AG20443 (cell line): ENCODE measurements around the gene KRT33A.
"Not testable (repeated sequence)": the region's sequence is repeated elsewhere in the genome, so short reads cannot be mapped to it uniquely, and the experiment has no call there.

Source experiments
- DNase-seq: peaks from one replicate; pipeline ENCODE4 v3.0.0; 2012; ENCODE audit warnings: low spot score, mixed read lengths

The KRT33A gene

DNA sequence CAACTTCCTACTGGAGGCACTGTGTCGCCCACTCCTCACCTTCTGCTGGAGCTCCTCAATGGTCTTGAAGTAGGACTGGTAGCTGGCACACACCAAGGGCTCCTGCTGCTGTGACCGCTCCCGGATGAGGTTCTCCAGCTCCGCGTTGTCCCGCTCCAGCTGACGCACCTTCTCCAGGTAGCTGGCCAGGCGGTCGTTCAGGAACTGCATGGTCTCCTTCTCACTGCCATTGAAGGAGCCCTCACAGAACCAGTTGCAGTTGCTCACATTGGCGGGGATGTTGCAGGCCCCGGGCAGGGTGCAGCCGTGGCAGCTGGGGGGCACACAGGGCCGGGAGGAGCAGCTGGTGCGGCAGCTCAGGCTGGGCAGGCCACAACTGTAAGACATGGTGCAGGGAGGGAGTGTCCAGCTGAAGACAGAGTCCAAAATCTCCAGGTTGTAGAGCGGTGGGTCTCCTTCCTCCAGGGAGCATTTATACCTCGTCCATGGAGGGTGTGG, at the start of gene KRT33A:
Gene KRT33A, minus strand, starts transcription at position 448 of the 498 bp plus-strand sequence. Its CDS starts 61 bp downstream, at position 387.
- not testable (repeated sequence) for DNase-seq

DNA sequence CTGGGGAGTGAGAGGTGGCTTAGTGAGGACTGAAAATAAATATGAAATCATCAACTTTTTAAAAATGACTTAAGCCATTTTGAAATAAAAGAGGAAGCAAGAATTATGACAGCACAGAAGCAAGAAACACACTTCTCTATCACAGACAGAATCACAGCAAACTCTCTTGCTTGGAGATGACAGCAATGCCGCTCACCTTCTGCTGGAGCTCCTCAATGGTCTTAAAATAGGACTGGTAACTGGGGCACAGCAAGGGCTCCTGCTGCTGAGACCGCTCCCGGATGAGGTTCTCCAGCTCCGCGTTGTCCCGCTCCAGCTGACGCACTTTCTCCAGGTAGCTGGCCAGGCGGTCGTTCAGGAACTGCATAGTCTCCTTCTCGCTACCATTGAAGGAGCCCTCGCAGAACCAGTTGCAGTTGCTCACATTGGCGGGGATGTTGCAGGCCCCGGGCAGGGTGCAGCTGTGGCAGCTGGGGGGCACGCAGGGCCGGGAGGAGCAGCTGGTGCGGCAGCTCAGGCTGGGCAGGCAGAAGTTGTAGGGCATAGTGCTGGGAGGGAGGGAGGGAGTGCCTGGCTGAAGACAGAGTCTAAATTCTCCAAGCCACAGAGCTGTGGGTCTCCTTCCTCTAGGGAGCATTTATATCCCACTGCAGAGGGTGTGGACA, 46.5 kb upstream of the KRT33A start, which contains the start of gene KRT31:
Gene KRT31, minus strand, starts transcription at position 613 of the 665 bp plus-strand sequence. Its CDS starts 69 bp downstream, at position 544.
- no peak for DNase-seq

DNA sequence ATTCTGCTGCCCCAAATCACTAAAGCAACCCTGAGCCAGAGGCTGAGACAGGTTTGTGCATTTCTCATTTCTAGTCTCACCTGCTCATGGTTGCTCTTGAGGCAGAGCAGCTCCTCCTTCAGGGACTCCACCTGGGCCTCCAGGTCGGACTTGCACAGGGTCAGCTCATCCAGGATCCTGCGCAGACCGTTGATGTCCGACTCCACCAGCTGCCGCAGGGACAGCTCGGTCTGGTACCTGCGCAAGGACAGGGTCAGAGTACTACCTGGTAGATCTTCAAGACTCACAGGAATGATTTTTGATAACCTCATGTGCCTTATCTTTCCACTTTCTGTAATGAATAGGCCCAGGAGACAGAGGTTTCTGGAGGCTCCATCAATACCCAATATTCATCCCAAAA, 45.7 kb upstream of the KRT33A start:
- DNase-seq, result no peak

DNA sequence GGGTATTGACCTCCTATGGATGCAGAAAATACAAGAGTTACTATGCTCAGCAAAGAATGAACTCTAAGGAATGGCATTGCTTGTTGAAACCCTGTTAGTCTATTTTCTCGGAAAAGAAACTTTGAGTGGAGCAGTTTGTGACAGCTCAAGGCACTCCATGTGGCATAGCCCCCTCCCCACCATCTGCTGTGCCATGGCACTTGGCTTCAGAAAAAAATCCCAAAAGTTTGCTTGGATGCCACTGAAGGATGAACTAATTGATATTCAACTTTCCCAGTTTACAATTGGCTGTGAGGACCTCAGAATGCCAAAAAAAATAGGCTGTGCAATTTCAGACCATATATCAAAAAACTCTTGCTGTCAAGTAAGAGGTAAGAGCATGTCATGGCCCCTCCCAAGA, 45.0 kb upstream of the KRT33A start:
- DNase-seq, result no peak

- DNase-seq, result not testable (repeated sequence)
Measured at GRCh38 chr17:41395044-41395443, 44.4 kb upstream of the KRT33A start.

DNA sequence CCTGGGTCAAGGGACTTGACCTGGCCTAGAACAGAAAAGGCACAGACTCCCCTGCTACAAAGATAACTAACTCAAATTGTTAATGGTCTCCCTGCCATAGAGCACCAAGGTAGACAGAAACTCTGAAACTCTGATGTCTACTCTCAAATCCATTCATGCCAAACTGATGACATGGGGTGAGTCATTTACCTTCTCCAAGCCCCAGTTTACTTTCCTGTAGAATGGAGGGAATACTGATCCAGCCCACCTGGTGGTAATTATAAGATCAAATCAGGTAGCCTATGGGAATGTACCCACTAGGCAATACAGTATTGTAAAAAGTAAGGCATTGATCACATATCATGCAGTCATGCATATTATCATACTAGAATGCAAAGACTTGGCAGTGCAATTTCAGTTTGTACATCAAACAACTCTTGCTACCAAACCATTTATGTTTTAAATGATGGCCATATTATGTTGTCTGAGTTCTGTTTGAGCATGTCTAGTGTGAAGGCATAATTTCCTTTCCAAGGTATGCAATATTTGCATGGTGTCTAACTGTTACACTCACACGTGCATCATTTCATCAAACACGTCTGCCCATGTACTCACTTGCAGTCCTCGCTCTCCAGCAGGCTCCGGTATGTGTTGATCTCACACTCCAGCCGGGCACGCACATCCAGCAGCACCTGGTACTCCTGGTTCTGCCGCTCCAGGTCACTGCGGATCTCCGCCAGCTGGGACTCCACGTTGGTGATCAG, 43.8 kb upstream of the KRT33A start:
- DNase-seq, result no peak

DNA sequence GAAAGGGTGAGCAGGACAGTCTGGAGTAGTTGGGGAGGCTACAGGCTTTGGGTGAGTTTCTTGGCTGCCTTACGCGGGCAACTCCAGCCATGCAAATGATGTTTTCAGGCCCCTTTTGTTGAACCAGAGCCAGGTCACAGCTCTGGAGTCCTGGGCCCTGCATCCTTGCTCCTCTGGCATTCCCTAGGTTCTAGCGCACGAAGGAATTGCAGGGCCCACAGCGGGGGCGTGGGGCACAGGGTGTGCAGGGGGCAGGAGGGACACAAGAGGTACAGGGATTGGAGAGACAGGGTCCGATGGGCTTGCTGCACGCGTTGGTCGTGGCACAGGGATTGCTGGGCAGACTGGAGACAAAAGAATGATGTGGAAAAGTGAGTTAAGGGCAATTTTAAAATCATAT, 43.2 kb upstream of the KRT33A start:
- DNase-seq, result no peak

GRCh38 chr17:41393294-41393693, 42.7 kb upstream of the KRT33A start:
- DNase-seq, result no peak

GRCh38 chr17:41392278-41392677, 41.6 kb upstream of the KRT33A start:
- DNase-seq, result peak; percentile 49

- no peak for DNase-seq
Measured at GRCh38 chr17:41391535-41391934, 40.9 kb upstream of the KRT33A start.

DNA sequence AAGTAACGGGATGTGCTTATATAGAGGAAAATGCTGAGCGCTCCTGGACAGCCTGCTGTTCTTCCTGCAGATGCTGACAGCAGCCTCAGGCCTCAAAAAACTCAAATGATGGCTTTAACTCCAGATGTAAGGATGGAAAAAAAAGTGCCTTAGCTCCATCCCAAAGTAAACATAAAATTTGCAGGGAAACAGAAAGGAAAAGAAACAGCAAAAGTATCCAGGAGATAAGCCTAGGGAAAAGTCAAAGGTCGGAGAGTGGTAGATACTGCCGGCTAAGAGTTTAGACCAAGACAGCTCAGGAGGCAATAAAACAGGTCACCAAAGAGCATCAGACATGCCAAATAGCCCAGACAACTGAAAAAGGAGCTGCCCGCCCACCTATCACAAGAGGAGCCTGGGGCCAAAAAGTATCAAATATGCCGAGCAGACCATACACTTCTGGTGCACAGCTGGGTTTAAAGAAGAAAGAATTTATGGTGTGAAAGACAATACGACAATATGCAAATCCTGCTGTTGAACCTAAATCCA, 39.8 kb upstream of the KRT33A start:
- DNase-seq, result no peak

GRCh38 chr17:41387670-41388069, 37.0 kb upstream of the KRT33A start:
- no peak for DNase-seq

DNA sequence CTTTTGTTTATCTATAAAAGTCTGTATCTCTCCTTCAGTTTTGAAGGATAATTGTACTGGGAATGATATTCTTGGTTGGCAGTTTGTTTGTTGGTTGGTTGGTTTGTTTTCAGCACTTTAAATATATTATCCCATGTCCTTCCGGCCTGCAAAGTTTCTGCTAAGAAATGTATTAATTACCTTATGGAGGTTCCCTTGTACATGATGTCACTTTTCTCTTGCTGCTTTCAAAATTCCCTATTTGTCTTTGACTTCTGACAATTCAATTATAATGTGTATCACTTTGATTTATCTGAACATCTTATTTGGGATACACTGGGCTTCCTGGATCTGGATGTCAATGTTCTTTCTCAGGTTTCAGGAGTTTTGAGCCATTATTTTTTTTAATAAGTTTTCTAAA, 35.6 kb upstream of the KRT33A start:
- DNase-seq, result no peak

DNA sequence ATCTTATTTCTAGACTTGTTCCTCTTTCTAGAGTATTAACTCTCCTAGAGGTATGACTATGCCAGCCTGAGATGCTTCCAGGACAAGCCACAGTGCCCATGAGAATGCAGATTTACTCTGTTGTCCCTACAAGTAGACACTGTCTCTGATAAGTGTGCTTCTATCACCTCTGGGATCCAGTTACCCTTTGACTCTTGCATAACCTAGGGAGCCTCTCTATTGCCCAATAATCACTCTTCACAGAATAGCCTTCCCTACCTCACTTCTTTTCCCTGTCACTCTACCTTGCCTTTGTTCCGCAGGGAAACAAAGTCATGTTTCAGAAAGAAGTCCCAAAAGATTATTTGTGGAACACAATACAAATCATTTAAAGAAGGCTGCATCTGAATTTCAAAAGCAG, 33.1 kb upstream of the KRT33A start:
- no peak for DNase-seq

DNA sequence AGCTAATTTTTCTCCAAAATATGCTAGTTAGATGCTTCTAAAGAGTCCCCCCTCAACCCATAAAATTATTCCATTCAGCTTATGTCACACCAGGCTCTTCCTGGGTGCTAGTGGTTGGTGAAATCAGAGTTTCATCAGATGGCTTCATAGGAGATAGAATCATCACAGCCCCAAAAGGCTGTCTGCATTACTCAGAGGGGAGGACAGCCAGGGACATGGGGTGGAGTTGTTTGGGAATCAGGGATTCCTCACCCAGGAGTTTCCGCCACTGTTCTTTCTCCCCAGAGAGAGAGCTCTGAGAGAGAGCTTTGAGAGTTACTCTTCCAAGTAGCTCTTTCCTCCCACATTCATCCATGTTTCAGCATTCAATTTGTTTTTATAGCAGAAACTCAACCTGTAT, 31.8 kb upstream of the KRT33A start:
- DNase-seq, result peak; percentile 58

DNA sequence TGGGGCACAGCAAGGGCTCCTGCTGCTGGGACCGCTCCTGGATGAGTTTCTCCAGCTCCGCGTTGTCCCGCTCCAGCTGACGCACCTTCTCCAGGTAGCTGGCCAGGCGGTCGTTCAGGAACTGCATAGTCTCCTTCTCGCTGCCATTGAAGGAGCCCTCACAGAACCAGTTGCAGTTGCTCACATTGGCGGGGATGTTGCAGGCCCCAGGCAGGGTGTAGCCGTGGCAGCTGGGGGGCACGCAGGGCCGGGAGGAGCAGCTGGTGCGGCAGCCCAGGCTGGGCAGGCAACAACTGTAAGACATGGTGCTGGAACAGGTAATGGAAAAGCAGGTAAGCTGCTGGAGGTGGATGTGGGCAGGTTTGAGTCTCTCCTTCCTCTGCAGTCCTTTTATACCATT, 31.3 kb upstream of the KRT33A start, which contains the start of gene KRT34:
Gene KRT34, minus strand, starts transcription at position 364 of the 400 bp plus-strand sequence. Its CDS starts 60 bp downstream, at position 304.
- DNase-seq, result not testable (repeated sequence)

DNA sequence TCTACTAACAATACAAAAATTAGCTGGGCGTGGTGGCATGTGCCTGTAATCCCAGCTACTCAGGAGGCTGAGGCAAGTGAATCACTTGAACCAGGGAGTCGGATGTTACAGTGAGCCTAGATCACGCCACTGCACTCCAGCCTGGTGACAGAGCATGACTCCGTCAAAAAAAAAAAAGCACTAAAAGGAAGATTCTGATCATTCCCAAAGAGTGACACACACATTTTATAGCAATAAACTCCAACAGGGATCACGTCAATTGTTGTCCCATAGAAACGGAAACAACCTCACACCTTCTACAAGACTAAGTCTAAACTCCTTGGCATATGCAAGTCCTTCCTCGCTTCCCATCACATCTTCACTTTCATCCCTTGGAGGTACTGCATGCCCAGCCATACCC, 29.5 kb upstream of the KRT33A start:
- DNase-seq, result peak; percentile 78

- DNase-seq, result peak; percentile 13
Measured at GRCh38 chr17:41377546-41377945, 26.9 kb upstream of the KRT33A start.

- no peak for DNase-seq
Measured at GRCh38 chr17:41369713-41370112, 19.1 kb upstream of the KRT33A start, which contains the start of gene KRT33B. KRT33B (minus strand) TSS chr17:41369813; CDS start chr17:41369750, 63 bp downstream.

GRCh38 chr17:41369023-41369422, 18.4 kb upstream of the KRT33A start:
- no peak for DNase-seq

- DNase-seq, result peak; percentile 83
Measured at GRCh38 chr17:41367426-41368075, 16.9 kb upstream of the KRT33A start.

- no peak for DNase-seq
Measured at GRCh38 chr17:41366070-41366469, 15.4 kb upstream of the KRT33A start.
